GM23248 (cell line): ENCODE results near the gene CMIP. TPM values are rescaled to one million over a fixed set of nuclear protein-coding genes. Genes with fewer than 3 reads are reported as not detected.

Source experiments
- DNase-seq: peaks from one replicate; pipeline ENCODE4 v3.0.0-alpha.2; 2015
- H2AFZ ChIP-seq: fragments of 200-600 bp; sonication (generic); 2 replicates; pipeline ENCODE4 v1.6.1; 2016; ENCODE audit warnings: antibody characterized with exemption
- H3F3A ChIP-seq: fragments of 200-600 bp; sonication (generic); 2 replicates; pipeline ENCODE4 v1.6.1; 2016; ENCODE audit warnings: mild to moderate bottlenecking, antibody characterized with exemption, mixed run types; ENCODE audit not compliant: insufficient read depth
- H3K27ac ChIP-seq: fragments of 200-600 bp; sonication (generic); 2 replicates; pipeline ENCODE4 v1.5.1; 2016; ENCODE audit warnings: mild to moderate bottlenecking
- H3K27me3 ChIP-seq: fragments of 200-600 bp; sonication (generic); replicated peaks from 2 replicates; pipeline ENCODE4 v1.6.1; 2016; ENCODE audit warnings: mild to moderate bottlenecking; ENCODE audit not compliant: insufficient read depth
- H3K36me3 ChIP-seq: fragments of 200-600 bp; sonication (generic); 2 replicates; pipeline ENCODE4 v1.6.1; 2016; ENCODE audit warnings: low read depth, mild to moderate bottlenecking
- H3K4me1 ChIP-seq: fragments of 200-600 bp; sonication (generic); 2 replicates; pipeline ENCODE4 v1.6.1; 2016; ENCODE audit warnings: mild to moderate bottlenecking; ENCODE audit not compliant: insufficient read depth
- H3K4me2 ChIP-seq: fragments of 200-600 bp; sonication (generic); one replicate; pipeline ENCODE4 v1.6.1; 2016; ENCODE audit warnings: mild to moderate bottlenecking; ENCODE audit not compliant: unreplicated experiment
- H3K4me3 ChIP-seq: fragments of 200-600 bp; sonication (generic); 2 replicates; pipeline ENCODE4 v1.5.1; 2016; ENCODE audit warnings: mild to moderate bottlenecking
- H3K79me2 ChIP-seq: fragments of 200-600 bp; sonication (generic); 2 replicates; pipeline ENCODE4 v1.6.1; 2016; ENCODE audit warnings: mild to moderate bottlenecking; ENCODE audit not compliant: insufficient read depth
- H3K9ac ChIP-seq: fragments of 200-600 bp; sonication (generic); 2 replicates; pipeline ENCODE4 v1.6.1; 2016; ENCODE audit warnings: mild to moderate bottlenecking
- H3K9me2 ChIP-seq: fragments of 200-600 bp; sonication (generic); 2 replicates; pipeline ENCODE4 v1.6.1; 2016; ENCODE audit warnings: mixed run types, mild to moderate bottlenecking, moderate library complexity; ENCODE audit not compliant: insufficient read depth
- H3K9me3 ChIP-seq: fragments of 200-600 bp; sonication (generic); one replicate; pipeline ENCODE4 v1.6.1; 2017; ENCODE audit warnings: low read depth
- H4K20me1 ChIP-seq: fragments of 200-600 bp; sonication (generic); 2 replicates; pipeline ENCODE4 v1.6.0; 2016; ENCODE audit not compliant: insufficient read depth
- EZH2 ChIP-seq: fragments of 200-600 bp; sonication (generic); IDR thresholded peaks from 2 replicates; pipeline ENCODE4 v1.6.1; 2018; ENCODE audit warnings: antibody characterized with exemption, mild to moderate bottlenecking; ENCODE audit not compliant: insufficient read depth, poor library complexity, severe bottlenecking
- EZH2phosphoT487 ChIP-seq: fragments of 200-600 bp; sonication (generic); IDR thresholded peaks from 2 replicates; pipeline ENCODE4 v1.6.1; 2018; ENCODE audit warnings: antibody characterized with exemption, moderate library complexity, mild to moderate bottlenecking, low read depth; ENCODE audit not compliant: insufficient read depth
- WGBS, 2 experiments: methylation state at CpG; one replicate each; pipeline ENCODE4 v1.1.6; 2015 to 2017; ENCODE audit warnings: low lambda C conversion rate in 2 of 2, low coverage in 1 of 2; ENCODE audit errors: missing lambda C conversion rate in 2 of 2; 5-methylcytosine and 5-hydroxymethylcytosine counted together
- in situ Hi-C: fragments of 300-500 bp; cut with MboI; formaldehyde crosslinking; loops from 2 replicates; pipeline ENCODE4 v1.15.0; 2020
- polyA plus RNA-seq: library from polyadenylated mRNA; unstranded; fragments of >200 nt; fragmentation: Nextera tagmentation; extraction: Ambion mirVana; gene quantifications from 2 replicates; pipeline ENCODE4 v1.2.1, GENCODE V29; 2016
- total RNA-seq: library from RNA; depleted of rRNA; stranded (reverse); fragments of >200 nt; shearing (Covaris generic); gene quantifications from 2 replicates; pipeline ENCODE4 v1.2.3, GENCODE V29; 2014

The CMIP gene
- total and polyA plus RNA-seq, 2 experiments from 2014 or later: 1.5 to 9.5 TPM

GRCh38 chr16:81569361-81570034 is 124.9 kb downstream of the CMIP start:
- H3K4me3 ChIP-seq: no peak overlapping the region
- H3K36me3 ChIP-seq: no peaks in the 10 kb centered on the region
- peaks cover 87% of the 10 kb centered on the region for H3K79me2 ChIP-seq
- H3K9me3 ChIP-seq: no peaks in the 10 kb centered on the region
- in situ Hi-C loops: no loop called here
- H3K27ac ChIP-seq: no peak overlapping the region
- H2AFZ ChIP-seq: no peak overlapping the region
- no peaks in the 10 kb centered on the region for H3F3A ChIP-seq
- no peaks in the 10 kb centered on the region for H3K9me2 ChIP-seq
- no peaks in the 10 kb centered on the region for H3K27me3 ChIP-seq
- H3K4me1 ChIP-seq: peaks cover 22% of the 10 kb centered on the region
- DNase-seq: no peak
- H4K20me1 ChIP-seq: no peaks in the 10 kb centered on the region; the same call in 1 of the 2 replicates
- WGBS, 2 experiments: 88 to 89% methylated on average over 11 of the region's 11 CpGs
- no peak overlapping the region for H3K4me2 ChIP-seq
- H3K9ac ChIP-seq: no peak overlapping the region
- TF ChIP-seq EZH2phosphoT487: no peak
- no peak for TF ChIP-seq EZH2

- no peaks in the 10 kb centered on the region for H3K9me3 ChIP-seq
- H3F3A ChIP-seq: no peaks in the 10 kb centered on the region
- no peaks in the 10 kb centered on the region for H3K27me3 ChIP-seq
- H3K36me3 ChIP-seq: no peaks in the 10 kb centered on the region
- no peak overlapping the region for H3K4me3 ChIP-seq
- DNase-seq: no peak
- no peak for TF ChIP-seq EZH2phosphoT487
- no peak for TF ChIP-seq EZH2
- no peak overlapping the region for H3K9ac ChIP-seq
- no peak overlapping the region for H3K27ac ChIP-seq
- 92 to 93% methylated on average over 16 to 18 of the region's 18 CpGs for WGBS, 2 experiments
- peaks cover 87% of the 10 kb centered on the region for H3K79me2 ChIP-seq
- no peak overlapping the region for H3K4me2 ChIP-seq
- no peaks in the 10 kb centered on the region for H3K9me2 ChIP-seq
- H2AFZ ChIP-seq: no peak overlapping the region
- H4K20me1 ChIP-seq: no peaks in the 10 kb centered on the region; the same call in 1 of the 2 replicates
- in situ Hi-C loops: no loop called here
- peaks cover 17% of the 10 kb centered on the region for H3K4me1 ChIP-seq
Measured at GRCh38 chr16:81570151-81570846, 125.7 kb downstream of the CMIP start.

GRCh38 chr16:81571175-81571574 is 126.6 kb downstream of the CMIP start:
- no peaks in the 10 kb centered on the region for H3K9me2 ChIP-seq
- 96% methylated on average over 4 of the region's 4 CpGs for WGBS, 2 experiments
- no peaks in the 10 kb centered on the region; the same call in 1 of the 2 replicates for H4K20me1 ChIP-seq
- no peak for DNase-seq
- peaks cover 17% of the 10 kb centered on the region for H3K4me1 ChIP-seq
- H3K27me3 ChIP-seq: no peaks in the 10 kb centered on the region
- in situ Hi-C loops: no loop called here
- H3K79me2 ChIP-seq: peaks cover 92% of the 10 kb centered on the region
- H3K27ac ChIP-seq: no peak overlapping the region
- no peaks in the 10 kb centered on the region for H3K9me3 ChIP-seq
- H3K9ac ChIP-seq: no peak overlapping the region
- H2AFZ ChIP-seq: no peak overlapping the region
- no peaks in the 10 kb centered on the region for H3K36me3 ChIP-seq
- TF ChIP-seq EZH2: no peak
- TF ChIP-seq EZH2phosphoT487: no peak
- H3K4me2 ChIP-seq: no peak overlapping the region
- H3F3A ChIP-seq: no peaks in the 10 kb centered on the region
- no peak overlapping the region for H3K4me3 ChIP-seq

GRCh38 chr16:81571592-81572385 is 127.2 kb downstream of the CMIP start:
- H3K79me2 ChIP-seq: peaks cover 89% of the 10 kb centered on the region
- no peaks in the 10 kb centered on the region for H3F3A ChIP-seq
- H3K27me3 ChIP-seq: no peaks in the 10 kb centered on the region
- no peaks in the 10 kb centered on the region for H3K9me3 ChIP-seq
- H3K27ac ChIP-seq: no peak overlapping the region
- no peak for TF ChIP-seq EZH2
- TF ChIP-seq EZH2phosphoT487: no peak
- 90 to 96% methylated on average over 23 to 24 of the region's 24 CpGs for WGBS, 2 experiments
- H3K9ac ChIP-seq: no peak overlapping the region
- H3K36me3 ChIP-seq: no peaks in the 10 kb centered on the region
- H3K9me2 ChIP-seq: no peaks in the 10 kb centered on the region
- H4K20me1 ChIP-seq: no peaks in the 10 kb centered on the region; the same call in 1 of the 2 replicates
- no peak overlapping the region for H3K4me2 ChIP-seq
- H3K4me3 ChIP-seq: no peak overlapping the region
- DNase-seq: no peak
- no peak overlapping the region for H2AFZ ChIP-seq
- in situ Hi-C loops: no loop called here
- peaks cover 17% of the 10 kb centered on the region for H3K4me1 ChIP-seq
